ENCODE data around the gene BBS4. TPM values are rescaled to one million over a fixed set of nuclear protein-coding genes. Genes with fewer than 3 reads are reported as not detected.

The BBS4 gene
- total RNA-seq, 1 experiment from 2014 or later, result 17.9 TPM

DNA sequence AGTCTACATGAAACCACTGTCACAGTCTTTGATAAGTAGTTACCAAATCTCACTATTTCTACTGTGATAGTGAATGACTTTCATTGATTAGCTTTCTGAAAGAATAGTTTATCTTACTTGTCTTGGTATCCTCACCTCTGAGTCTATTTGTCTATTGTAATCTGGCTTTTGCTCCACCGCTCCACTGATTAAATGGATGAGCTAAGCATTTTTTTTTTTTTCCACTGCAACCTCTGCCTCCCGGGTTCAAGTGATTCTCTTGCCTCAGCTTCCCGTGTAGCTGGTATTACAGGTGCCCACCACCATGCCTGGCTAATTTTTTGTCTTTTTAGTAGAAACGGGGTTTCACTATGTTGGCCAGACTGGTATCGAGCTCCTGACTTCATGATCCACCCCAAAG lies 12.9 kb downstream of the BBS4 start:
- BruUV-seq (replicated peaks), result no TSS peak
- DNase-seq (ENCODE audit: low read depth, low spot score), result no peak
- Histone ChIP-seq H3K4me3 (ENCODE audit: low read depth in 2 of 2, low read length in 2 of 2) (no peak overlapping the region), H3K27ac (ENCODE audit: low read length) (no peak overlapping the region), H3K4me1 (ENCODE audit: control insufficient read depth, insufficient read depth, low read length) (no peaks in the 10 kb centered on the region), H3K36me3 (ENCODE audit: control insufficient read depth, insufficient read depth, low read length) (no peaks in the 10 kb centered on the region), H3K27me3 (ENCODE audit: control insufficient read depth, insufficient read depth, low read length) (no peaks in the 10 kb centered on the region), H3K9me3 (ENCODE audit: control insufficient read depth, insufficient read depth, low read depth, low read length) (no peaks in the 10 kb centered on the region)
- ChIA-PET CTCF (no interaction called here), POLR2A (no interaction called here)
- no peak for ATAC-seq
- in situ Hi-C loops (cut with HindIII; ENCODE audit: low pct_unique_long_range_greater_than_20kb, low sequenced_read_pairs), result no loop called here
- TF ChIP-seq, protein P1, sequence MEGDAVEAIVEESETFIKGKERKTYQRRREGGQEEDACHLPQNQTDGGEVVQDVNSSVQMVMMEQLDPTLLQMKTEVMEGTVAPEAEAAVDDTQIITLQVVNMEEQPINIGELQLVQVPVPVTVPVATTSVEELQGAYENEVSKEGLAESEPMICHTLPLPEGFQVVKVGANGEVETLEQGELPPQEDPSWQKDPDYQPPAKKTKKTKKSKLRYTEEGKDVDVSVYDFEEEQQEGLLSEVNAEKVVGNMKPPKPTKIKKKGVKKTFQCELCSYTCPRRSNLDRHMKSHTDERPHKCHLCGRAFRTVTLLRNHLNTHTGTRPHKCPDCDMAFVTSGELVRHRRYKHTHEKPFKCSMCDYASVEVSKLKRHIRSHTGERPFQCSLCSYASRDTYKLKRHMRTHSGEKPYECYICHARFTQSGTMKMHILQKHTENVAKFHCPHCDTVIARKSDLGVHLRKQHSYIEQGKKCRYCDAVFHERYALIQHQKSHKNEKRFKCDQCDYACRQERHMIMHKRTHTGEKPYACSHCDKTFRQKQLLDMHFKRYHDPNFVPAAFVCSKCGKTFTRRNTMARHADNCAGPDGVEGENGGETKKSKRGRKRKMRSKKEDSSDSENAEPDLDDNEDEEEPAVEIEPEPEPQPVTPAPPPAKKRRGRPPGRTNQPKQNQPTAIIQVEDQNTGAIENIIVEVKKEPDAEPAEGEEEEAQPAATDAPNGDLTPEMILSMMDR (IDR thresholded peaks at IDR 0.05), result no peak
- TF ChIP-seq SIN3A (IDR thresholded peaks at IDR 0.05; ENCODE audit: borderline replicate concordance, insufficient read depth, low read depth, low read length), result no peak
- no peak for TF ChIP-seq TCF7L2 (IDR thresholded peaks at IDR 0.05; ENCODE audit: low read depth, low read length)
- intact Hi-C loops (cut with micrococcal nuclease; ENCODE audit: unreplicated experiment), result no loop called here

DNA sequence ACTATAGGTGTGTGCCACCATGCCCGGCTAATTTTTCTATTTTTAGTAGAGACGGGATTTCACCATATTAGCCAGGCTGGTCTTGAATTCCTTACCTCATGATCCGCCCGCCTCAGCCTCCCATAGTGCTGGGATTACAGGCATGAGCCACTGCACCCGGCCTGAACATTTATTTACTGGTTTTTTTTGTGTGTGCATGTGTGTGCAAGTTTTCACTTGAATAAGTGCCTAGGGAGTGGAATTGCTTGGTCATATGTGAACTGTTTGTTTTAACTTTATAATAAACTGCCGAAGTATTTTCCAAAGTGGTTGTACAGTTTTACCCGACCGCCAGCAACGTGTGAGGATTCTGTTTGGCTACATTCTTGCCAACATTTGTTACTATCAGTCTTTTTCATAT lies 14.1 kb downstream of the BBS4 start:
- no peak for ATAC-seq
- intact Hi-C loops (cut with micrococcal nuclease; ENCODE audit: unreplicated experiment), result no loop called here

More for the DNA sequence above, 14.1 kb downstream of the BBS4 start:
- Histone ChIP-seq H3K36me3 (ENCODE audit: control insufficient read depth, insufficient read depth, low read length) (no peaks in the 10 kb centered on the region), H3K4me1 (ENCODE audit: control insufficient read depth, insufficient read depth, low read length) (no peaks in the 10 kb centered on the region), H3K9me3 (ENCODE audit: control insufficient read depth, insufficient read depth, low read depth, low read length) (no peaks in the 10 kb centered on the region), H3K27me3 (ENCODE audit: control insufficient read depth, insufficient read depth, low read length) (no peaks in the 10 kb centered on the region), H3K4me3 (ENCODE audit: low read depth in 2 of 2, low read length in 2 of 2) (no peak overlapping the region), H3K27ac (ENCODE audit: low read length) (no peak overlapping the region)
- in situ Hi-C loops (cut with HindIII; ENCODE audit: low pct_unique_long_range_greater_than_20kb, low sequenced_read_pairs), result no loop called here
- DNase-seq (ENCODE audit: low read depth, low spot score), result no peak
- ChIA-PET POLR2A (no interaction called here), CTCF (no interaction called here)
- BruUV-seq (replicated peaks), result no TSS peak
- TF ChIP-seq, protein P1 (IDR thresholded peaks at IDR 0.05), result no peak
- TF ChIP-seq, protein P2, sequence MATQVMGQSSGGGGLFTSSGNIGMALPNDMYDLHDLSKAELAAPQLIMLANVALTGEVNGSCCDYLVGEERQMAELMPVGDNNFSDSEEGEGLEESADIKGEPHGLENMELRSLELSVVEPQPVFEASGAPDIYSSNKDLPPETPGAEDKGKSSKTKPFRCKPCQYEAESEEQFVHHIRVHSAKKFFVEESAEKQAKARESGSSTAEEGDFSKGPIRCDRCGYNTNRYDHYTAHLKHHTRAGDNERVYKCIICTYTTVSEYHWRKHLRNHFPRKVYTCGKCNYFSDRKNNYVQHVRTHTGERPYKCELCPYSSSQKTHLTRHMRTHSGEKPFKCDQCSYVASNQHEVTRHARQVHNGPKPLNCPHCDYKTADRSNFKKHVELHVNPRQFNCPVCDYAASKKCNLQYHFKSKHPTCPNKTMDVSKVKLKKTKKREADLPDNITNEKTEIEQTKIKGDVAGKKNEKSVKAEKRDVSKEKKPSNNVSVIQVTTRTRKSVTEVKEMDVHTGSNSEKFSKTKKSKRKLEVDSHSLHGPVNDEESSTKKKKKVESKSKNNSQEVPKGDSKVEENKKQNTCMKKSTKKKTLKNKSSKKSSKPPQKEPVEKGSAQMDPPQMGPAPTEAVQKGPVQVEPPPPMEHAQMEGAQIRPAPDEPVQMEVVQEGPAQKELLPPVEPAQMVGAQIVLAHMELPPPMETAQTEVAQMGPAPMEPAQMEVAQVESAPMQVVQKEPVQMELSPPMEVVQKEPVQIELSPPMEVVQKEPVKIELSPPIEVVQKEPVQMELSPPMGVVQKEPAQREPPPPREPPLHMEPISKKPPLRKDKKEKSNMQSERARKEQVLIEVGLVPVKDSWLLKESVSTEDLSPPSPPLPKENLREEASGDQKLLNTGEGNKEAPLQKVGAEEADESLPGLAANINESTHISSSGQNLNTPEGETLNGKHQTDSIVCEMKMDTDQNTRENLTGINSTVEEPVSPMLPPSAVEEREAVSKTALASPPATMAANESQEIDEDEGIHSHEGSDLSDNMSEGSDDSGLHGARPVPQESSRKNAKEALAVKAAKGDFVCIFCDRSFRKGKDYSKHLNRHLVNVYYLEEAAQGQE (IDR thresholded peaks at IDR 0.05; ENCODE audit: insufficient read depth in 1 of 2, low read depth in 2 of 2, low read length in 1 of 2), result no peak
- TF ChIP-seq TCF7L2 (IDR thresholded peaks at IDR 0.05; ENCODE audit: low read depth, low read length), result no peak
- no peak for TF ChIP-seq POLR2AphosphoS5 (IDR thresholded peaks at IDR 0.05; ENCODE audit: low read depth, low read length)
- TF ChIP-seq SIN3A (IDR thresholded peaks at IDR 0.05; ENCODE audit: borderline replicate concordance, insufficient read depth, low read depth, low read length), result no peak

All from Panc1 (cell line).